HG02970 (cell line): ENCODE measurements around the gene HDAC11.
"Not testable (repeated sequence)": the region's sequence is repeated elsewhere in the genome, so short reads cannot be mapped to it uniquely, and the experiment has no call there.

ENCODE experiments used
- ATAC-seq: cut with Tn5 transposase; IDR thresholded peaks from one replicate; pipeline ENCODE4 v1.9.1; 2021; ENCODE audit warnings: mild to moderate bottlenecking, moderate library complexity, moderate number of reproducible peaks; ENCODE audit not compliant: unreplicated experiment, low FRiP score

Gene HDAC11

DNA sequence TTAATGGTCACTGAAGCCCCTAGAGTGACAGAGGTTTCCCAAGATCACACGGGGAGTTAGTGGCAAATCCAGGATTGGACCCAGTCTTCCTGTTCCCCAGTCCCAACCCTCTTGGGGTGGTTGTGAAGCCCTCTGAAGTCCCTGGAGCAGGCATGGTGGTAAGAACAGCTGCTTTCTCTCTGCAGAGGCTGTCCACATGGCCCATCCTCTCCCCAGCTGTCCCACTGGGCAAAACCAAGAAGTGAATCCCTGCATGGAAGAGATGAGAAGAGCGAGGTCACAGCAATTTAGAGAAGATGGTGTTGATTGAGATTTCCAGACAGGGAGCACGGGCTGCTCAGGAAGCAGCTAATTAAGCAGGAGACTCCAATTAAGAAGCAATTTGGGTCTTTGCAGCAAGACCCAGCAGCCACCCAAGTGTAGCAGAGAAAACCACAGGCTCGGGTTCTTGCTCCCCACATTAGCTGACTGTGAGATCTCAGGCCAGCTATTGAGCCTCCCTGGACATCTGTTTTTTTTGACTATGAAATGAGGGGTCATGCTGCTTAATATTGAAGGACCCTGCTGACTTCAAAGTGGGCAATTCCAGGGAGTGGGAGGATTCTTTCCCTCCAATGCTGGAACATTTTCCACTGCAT lies 14.8 kb upstream of the HDAC11 start:
- ATAC-seq = no peak

DNA sequence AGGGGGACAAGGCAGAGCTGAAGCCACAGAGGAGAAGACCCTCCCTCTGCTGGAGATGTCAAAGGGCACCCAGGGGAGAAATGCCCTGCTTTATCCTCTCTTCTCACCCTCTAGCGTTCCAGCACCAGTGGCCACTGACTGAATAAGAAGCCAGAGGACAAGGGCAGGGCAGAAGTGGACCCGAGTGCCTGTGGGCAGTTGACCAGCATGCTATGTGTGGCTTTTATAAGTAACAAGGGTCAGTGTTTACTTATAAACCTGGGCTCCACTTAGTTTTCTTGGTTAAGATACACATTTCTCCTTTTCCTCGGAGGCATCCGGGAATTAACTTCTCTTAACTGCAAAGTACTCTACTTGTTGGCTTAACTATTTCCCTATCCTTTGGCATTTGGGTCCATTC lies 13.3 kb upstream of the HDAC11 start:
- ATAC-seq = no peak

DNA sequence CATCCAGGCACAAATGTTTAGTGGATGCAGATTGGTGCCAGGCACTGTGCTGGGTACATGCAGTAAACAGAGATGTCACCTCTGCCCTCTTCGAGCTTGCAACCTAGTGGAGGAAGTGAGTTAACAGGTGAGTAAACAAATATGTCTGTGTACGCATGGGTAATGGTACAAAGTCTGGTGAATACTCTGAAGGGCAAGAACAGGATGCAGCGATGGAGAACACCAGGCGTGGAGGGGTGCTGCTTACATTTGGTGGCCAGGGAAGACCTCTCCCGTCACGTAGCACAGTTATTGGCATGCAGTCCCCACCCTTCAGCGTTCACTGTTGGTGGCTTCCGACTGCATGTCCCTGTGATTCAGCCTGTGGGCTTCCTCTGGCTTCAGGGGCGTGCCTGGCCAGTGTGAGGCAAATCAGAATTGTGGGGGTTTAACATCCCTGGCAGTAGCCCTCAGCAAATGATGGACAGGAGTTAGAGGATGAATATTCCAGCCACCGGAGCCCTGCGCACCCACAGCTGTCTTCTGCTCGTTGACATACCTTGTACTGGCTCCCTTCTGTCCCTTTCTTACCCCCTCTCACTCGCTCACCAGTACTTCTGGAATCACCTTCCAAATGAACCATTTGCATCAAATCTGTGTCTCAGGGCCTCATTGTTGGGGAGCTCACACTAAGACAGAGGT lies 9.1 kb upstream of the HDAC11 start:
- ATAC-seq = no peak

DNA sequence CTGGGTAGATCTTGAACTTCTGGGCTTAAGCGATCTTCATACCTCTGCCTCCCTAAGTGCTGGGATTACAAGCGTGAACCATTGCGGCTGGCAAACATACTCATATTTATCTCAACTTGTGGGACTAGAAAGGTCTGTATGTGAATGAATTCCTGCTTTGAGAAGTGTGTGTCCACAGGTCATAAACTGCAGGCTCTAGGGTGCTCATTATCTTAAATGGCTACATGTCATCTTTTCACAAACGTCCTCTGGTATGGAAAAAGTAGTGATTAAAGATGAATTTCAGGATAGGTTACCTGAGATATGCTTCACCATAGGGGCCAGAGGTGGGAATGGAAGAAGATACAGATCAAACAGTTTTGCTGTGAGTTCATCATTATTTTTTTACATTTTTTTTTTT lies 7.8 kb upstream of the HDAC11 start:
- ATAC-seq = no peak

GRCh38 chr3:13473020-13473419 lies 7.1 kb upstream of the HDAC11 start:
- no peak for ATAC-seq

- no peak for ATAC-seq
Measured at GRCh38 chr3:13474021-13474420, 6.1 kb upstream of the HDAC11 start.

DNA sequence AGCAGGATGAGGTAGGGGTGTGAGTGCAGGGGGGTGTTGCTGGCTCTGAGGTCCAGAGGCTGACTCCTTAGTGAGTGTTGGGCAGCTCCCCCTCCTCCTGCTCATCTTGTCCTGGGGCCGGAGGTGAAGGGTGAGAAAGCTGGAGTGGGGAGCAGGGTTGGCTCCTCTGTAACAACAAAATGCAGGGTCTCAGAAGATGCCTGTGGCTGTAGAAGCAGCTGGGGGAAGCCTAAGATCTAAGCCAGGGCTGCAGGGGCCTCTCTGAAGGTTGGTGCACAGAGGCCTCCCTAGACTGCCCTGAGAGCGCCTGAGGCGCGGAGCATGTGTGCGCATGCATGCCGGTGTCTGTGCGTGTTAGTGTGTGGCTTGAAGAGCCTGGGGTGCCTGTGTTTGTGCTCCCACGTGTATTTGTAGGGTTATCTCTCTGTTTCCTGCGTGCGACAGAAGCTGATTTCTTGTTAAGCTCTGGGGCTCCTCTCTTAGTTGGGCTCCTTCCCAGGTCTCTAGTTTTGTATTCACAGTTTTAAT lies 5.3 kb upstream of the HDAC11 start:
- no peak for ATAC-seq

- ATAC-seq = no peak
Measured at GRCh38 chr3:13475871-13476590, 4.1 kb upstream of the HDAC11 start.

DNA sequence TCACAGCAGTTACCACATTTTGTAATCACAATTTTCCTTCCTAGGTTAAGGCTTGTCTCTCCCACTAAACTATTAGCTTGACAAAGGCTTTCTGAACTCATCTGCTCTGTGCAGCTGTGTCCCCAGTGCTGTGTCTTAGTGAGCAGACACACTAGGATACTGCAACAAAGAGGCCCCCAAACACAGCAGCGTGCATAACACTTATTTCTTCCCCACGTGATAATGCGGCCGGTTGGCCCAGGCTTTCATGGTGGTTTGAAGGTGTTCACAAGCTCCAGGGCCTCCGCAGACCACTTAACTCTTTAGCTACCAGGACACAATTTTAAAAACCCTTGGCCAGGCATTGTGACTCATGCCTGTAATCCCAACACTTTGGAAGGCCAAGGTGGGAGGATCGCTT lies 2.2 kb upstream of the HDAC11 start:
- no peak for ATAC-seq

DNA sequence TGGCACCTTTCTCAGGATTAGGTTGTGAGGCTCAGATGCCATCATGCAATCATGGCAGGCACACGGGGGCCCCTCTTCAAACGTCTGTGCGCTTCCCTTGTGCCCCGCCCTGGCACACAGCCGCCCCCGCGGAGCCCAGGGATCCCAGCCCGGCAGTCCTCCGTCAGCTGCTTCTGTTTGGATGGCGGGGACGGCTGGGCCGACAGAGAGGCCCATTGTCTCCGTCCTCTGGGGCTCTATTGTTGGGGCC lies 849 bp upstream of the HDAC11 start:
- no peak for ATAC-seq

GRCh38 chr3:13480340-13481318 lies 523 bp downstream of the HDAC11 start:
- ATAC-seq = no peak

DNA sequence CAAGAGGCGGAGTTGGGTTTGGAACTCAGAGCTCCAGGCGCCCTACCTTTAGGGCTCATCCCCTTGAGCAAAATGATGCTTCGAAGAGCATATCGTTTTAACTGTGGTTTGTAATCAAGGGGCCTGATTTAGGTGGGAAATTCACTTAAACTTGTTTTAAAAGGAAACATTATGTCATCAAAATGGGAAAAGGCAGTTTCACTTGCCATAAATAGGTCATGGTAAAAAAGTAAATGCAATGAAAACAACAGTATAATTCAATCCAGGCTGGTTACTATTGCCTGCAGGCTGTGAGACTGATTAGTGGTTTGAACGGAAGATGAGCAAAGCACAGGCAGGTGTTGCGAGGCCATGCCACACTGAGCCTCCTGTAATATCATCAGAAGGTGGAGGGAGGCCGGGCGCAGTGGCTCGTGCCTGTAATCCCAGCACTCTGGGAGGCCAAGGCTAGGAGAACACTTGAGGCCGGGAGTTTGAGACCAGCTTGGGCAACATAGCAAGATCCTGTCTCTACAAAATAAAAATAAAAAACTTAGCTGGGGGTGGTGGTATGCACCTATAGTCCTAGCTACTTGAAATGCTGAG lies 2.1 kb downstream of the HDAC11 start:
- ATAC-seq = no peak

GRCh38 chr3:13483286-13483685 lies 3.2 kb downstream of the HDAC11 start:
- no peak for ATAC-seq

DNA sequence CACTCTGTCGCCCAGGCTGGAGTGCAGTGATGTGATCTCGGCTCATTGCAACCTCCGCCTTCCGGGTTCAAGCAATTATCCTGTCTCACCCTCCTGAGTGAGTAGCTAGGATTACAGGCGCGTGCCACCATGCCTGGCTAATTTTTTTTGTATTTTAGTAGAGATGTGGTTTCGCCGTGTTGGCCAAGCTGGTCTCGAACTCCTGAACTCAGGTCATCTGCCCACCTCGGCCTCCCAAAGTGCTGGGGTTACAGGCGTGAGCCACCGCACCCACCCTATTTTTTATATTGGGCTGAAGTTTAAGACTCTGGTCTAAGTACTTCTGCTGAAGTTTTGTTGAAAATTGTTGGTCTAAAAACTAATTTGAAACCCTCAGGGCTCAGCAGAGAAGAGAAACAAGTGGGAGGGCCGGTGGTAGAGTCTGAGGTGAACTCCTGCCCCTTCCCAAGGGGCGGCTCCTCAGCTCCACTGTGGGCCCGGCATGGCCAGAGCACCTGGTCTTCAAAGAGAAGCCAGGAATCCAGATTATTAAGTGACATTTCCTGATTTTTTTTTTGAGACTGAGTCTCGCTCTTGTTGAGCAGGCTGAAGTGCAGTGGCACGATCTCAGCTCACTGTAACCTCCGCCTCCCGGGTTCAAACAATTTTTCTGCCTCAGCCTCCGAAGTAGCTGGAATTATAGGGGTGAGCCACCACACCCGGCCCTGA lies 4.0 kb downstream of the HDAC11 start:
- ATAC-seq = no peak

- no peak for ATAC-seq
Measured at GRCh38 chr3:13484851-13485590, 4.9 kb downstream of the HDAC11 start.

GRCh38 chr3:13485630-13486562 lies 5.8 kb downstream of the HDAC11 start:
- ATAC-seq = not testable (repeated sequence)

- ATAC-seq = no peak
Measured at GRCh38 chr3:13487403-13487802, 7.3 kb downstream of the HDAC11 start.
